H1 (cell line): ENCODE data around the gene ASIC2. TPM values are rescaled to one million over a fixed set of nuclear protein-coding genes. Genes with fewer than 3 reads are reported as not detected.

Source experiments
- CTCF ChIA-PET: fragments of 300-600 bp; sonication (Branson Sonifier 250); formaldehyde crosslinking; loops from one replicate; lab custom pipeline; 2021; ENCODE audit not compliant: partially characterized antibody; lab: Charles Lee
- POLR2A ChIA-PET: fragments of 300-600 bp; sonication (Branson Sonifier 250); formaldehyde crosslinking; loops from one replicate; lab custom pipeline; 2021; ENCODE audit warnings: inconsistent platforms; ENCODE audit not compliant: partially characterized antibody; lab: Charles Lee
- DNase-seq, 2 experiments: peaks; one replicate each; pipeline versions ENCODE4 v3.0.0 to v3.0.0-alpha.2; 2010 to 2022; ENCODE audit warnings: low spot score in 2 of 2, low read depth in 1 of 2, mixed read lengths in 1 of 2
- FAIRE-seq: peaks from 2 replicates; lab custom pipeline; 2011; peaks lifted over from hg19 to GRCh38; lab: Jason Lieb, UNC
- H2AFZ ChIP-seq: 2 replicates; pipeline ENCODE4 v1.8.1; 2012; ENCODE audit warnings: low read length, inconsistent platforms
- H2AK5ac ChIP-seq: 2 replicates; pipeline ENCODE4 v1.6.1; 2013; ENCODE audit warnings: low read depth, low read length
- H2BK120ac ChIP-seq: replicated peaks from 2 replicates; pipeline ENCODE3; 2013; ENCODE audit warnings: low read depth, low read length, inconsistent platforms
- H2BK12ac ChIP-seq: 2 replicates; pipeline ENCODE4 v1.6.1; 2013; ENCODE audit warnings: low read depth, low read length
- H2BK15ac ChIP-seq: 2 replicates; pipeline ENCODE4 v1.6.1; 2013; ENCODE audit warnings: low read length
- H2BK20ac ChIP-seq: 2 replicates; pipeline ENCODE4 v1.6.1; 2013; ENCODE audit warnings: low read length
- H2BK5ac ChIP-seq: 2 replicates; pipeline ENCODE4 v1.6.1; 2013; ENCODE audit warnings: low read depth, low read length
- H3K14ac ChIP-seq: 2 replicates; pipeline ENCODE4 v1.6.1; 2013; ENCODE audit warnings: inconsistent platforms; ENCODE audit not compliant: insufficient read length
- H3K18ac ChIP-seq: 2 replicates; pipeline ENCODE4 v1.6.1; 2013; ENCODE audit warnings: low read length; ENCODE audit errors: extremely low read depth
- H3K23ac ChIP-seq: 2 replicates; pipeline ENCODE4 v1.6.1; 2013; ENCODE audit warnings: inconsistent platforms; ENCODE audit not compliant: insufficient read length
- H3K23me2 ChIP-seq: 2 replicates; pipeline ENCODE4 v1.6.1; 2013; ENCODE audit warnings: low read depth, low read length
- H3K27ac ChIP-seq: 2 replicates; pipeline ENCODE4 v1.6.1; 2011; ENCODE audit warnings: low read depth, low read length, inconsistent platforms
- H3K27me3 ChIP-seq, 4 experiments: replicated peaks in 1 of 4; 1 replicate in 1 of 4; 2 replicates in 3 of 4; pipeline versions ENCODE4 v1.6.1 to v1.8.1; 2011 to 2013; ENCODE audit warnings: low read length in 3 of 4, mild to moderate bottlenecking in 3 of 4, inconsistent platforms in 2 of 4, mixed read lengths in 2 of 4, moderate library complexity in 1 of 4; ENCODE audit not compliant: control insufficient read depth in 3 of 4, insufficient read depth in 3 of 4; ENCODE audit errors: extremely low read depth in 1 of 4
- H3K36me3 ChIP-seq, 4 experiments: 2 replicates each; pipeline versions ENCODE4 v1.6.1 to v1.8.1; 2011 to 2013; ENCODE audit warnings: mild to moderate bottlenecking in 4 of 4, low read length in 3 of 4, moderate library complexity in 2 of 4, control low read depth in 1 of 4, inconsistent platforms in 1 of 4; ENCODE audit not compliant: insufficient read depth in 4 of 4, control insufficient read depth in 2 of 4
- H3K4ac ChIP-seq: replicated peaks from 2 replicates; pipeline ENCODE3; 2013; ENCODE audit warnings: low read length, low read depth, mixed read lengths, inconsistent platforms; ENCODE audit not compliant: insufficient read length
- H3K4me1 ChIP-seq, 4 experiments: replicated peaks in 1 of 4; 1 replicate in 1 of 4; 2 replicates in 3 of 4; pipeline versions ENCODE4 v1.6.1 to v1.8.1; 2011 to 2013; ENCODE audit warnings: low read length in 3 of 4, inconsistent platforms in 2 of 4, mixed read lengths in 1 of 4; ENCODE audit not compliant: insufficient read depth in 4 of 4, control insufficient read depth in 3 of 4
- H3K4me2 ChIP-seq, 2 experiments: 2 replicates each; pipeline versions ENCODE4 v1.6.1 to v1.8.1; 2011 to 2013; ENCODE audit warnings: low read depth in 2 of 2, low read length in 2 of 2, control low read depth in 1 of 2, inconsistent platforms in 1 of 2, mild to moderate bottlenecking in 1 of 2; ENCODE audit not compliant: insufficient read depth in 1 of 2
- H3K4me3 ChIP-seq, 4 experiments: fragments of 200-600, 300-600 bp in 1 of 4; sonication (generic), shearing (Covaris generic), sonication (Bioruptor Twin) in 1 of 4; 2 replicates each; pipeline versions ENCODE4 v1.5.1 to v1.8.1; 2011 to 2016; ENCODE audit warnings: low read length in 4 of 4, low read depth in 3 of 4, control low read depth in 2 of 4, inconsistent platforms in 2 of 4, mild to moderate bottlenecking in 2 of 4, mixed read lengths in 1 of 4, moderate library complexity in 1 of 4; ENCODE audit not compliant: insufficient read depth in 2 of 4; ENCODE audit errors: extremely low read depth in 1 of 4
- H3K56ac ChIP-seq: replicated peaks from 2 replicates; pipeline ENCODE3; 2013; ENCODE audit warnings: low read depth, mild to moderate bottlenecking, mixed read lengths, low read length, inconsistent platforms; ENCODE audit not compliant: insufficient read length
- H3K79me1 ChIP-seq: 2 replicates; pipeline ENCODE4 v1.6.1; 2013; ENCODE audit warnings: low read depth, low read length, control low read depth
- H3K79me2 ChIP-seq, 2 experiments: 2 replicates each; pipeline versions ENCODE4 v1.6.1 to v1.8.1; 2012 to 2013; ENCODE audit warnings: low read length in 2 of 2, mild to moderate bottlenecking in 2 of 2, inconsistent platforms in 1 of 2; ENCODE audit not compliant: insufficient read depth in 2 of 2, control insufficient read depth in 1 of 2
- H3K9ac ChIP-seq, 4 experiments: replicated peaks in 1 of 4; 1 replicate in 1 of 4; 2 replicates in 3 of 4; pipeline versions ENCODE4 v1.6.1 to v1.8.1; 2011 to 2013; ENCODE audit warnings: low read depth in 3 of 4, low read length in 3 of 4, control low read depth in 2 of 4, mild to moderate bottlenecking in 2 of 4, moderate library complexity in 2 of 4, inconsistent platforms in 1 of 4; ENCODE audit errors: extremely low read depth in 1 of 4
- H3K9me3 ChIP-seq, 2 experiments: 2 replicates each; pipeline versions ENCODE4 v1.6.1 to v1.8.1; 2012 to 2013; ENCODE audit warnings: mild to moderate bottlenecking in 2 of 2, moderate library complexity in 2 of 2, control low read depth in 1 of 2, inconsistent platforms in 1 of 2, low read depth in 1 of 2, low read length in 1 of 2, mixed read lengths in 1 of 2; ENCODE audit not compliant: insufficient read depth in 2 of 2
- H4K20me1 ChIP-seq, 2 experiments: replicated peaks in 1 of 2; 2 replicates each; pipeline versions ENCODE3 to v1.8.1; 2011 to 2013; ENCODE audit warnings: inconsistent platforms in 2 of 2, low read length in 2 of 2, mild to moderate bottlenecking in 1 of 2; ENCODE audit not compliant: insufficient read depth in 2 of 2, control insufficient read depth in 1 of 2
- H4K5ac ChIP-seq: 2 replicates; pipeline ENCODE4 v1.6.1; 2013; ENCODE audit warnings: low read length, low read depth, mixed read lengths, inconsistent platforms; ENCODE audit not compliant: insufficient read length
- H4K8ac ChIP-seq: 2 replicates; pipeline ENCODE4 v1.8.0; 2013; ENCODE audit warnings: mild to moderate bottlenecking, moderate library complexity, low read length, inconsistent platforms; ENCODE audit not compliant: insufficient read depth; ENCODE audit errors: extremely low read depth
- H4K91ac ChIP-seq: replicated peaks from 2 replicates; pipeline ENCODE3; 2013; ENCODE audit warnings: low read length, mixed read lengths, inconsistent platforms; ENCODE audit not compliant: insufficient read length
- BRCA1 ChIP-seq: IDR thresholded peaks from 2 replicates; pipeline ENCODE4 v1.6.1; 2012; ENCODE audit warnings: low read depth, low read length, improper control_type of control experiment
- CBX5 ChIP-seq: fragments of 300-800, 300-1000 bp; sonication (generic); IDR thresholded peaks from 2 replicates; pipeline ENCODE4 v1.7.1; 2016; ENCODE audit warnings: antibody characterized with exemption, low read length, low read depth
- CBX8 ChIP-seq: fragments of 300-800, 300-1000 bp; sonication (generic); IDR thresholded peaks from 2 replicates; pipeline ENCODE4 v1.7.1; 2016; ENCODE audit warnings: low read depth, low read length, borderline replicate concordance
- E2F6 ChIP-seq: IDR thresholded peaks from 2 replicates; pipeline ENCODE4 v1.6.1; 2012; ENCODE audit warnings: inconsistent platforms
- MAFK ChIP-seq: IDR thresholded peaks from 2 replicates; pipeline ENCODE4 v1.6.1; 2012; ENCODE audit warnings: low read depth, mild to moderate bottlenecking, improper control_type of control experiment, low read length
- MAX ChIP-seq: IDR thresholded peaks from 2 replicates; pipeline ENCODE4 v1.6.1; 2012; ENCODE audit warnings: inconsistent platforms
- SP4 ChIP-seq: IDR thresholded peaks from 2 replicates; pipeline ENCODE4 v1.6.1; 2012; ENCODE audit warnings: low read length, inconsistent platforms
- SUZ12 ChIP-seq: fragments of 200-600 bp; sonication (generic); IDR thresholded peaks from 2 replicates; pipeline ENCODE4 v1.6.1; 2012; ENCODE audit warnings: mild to moderate bottlenecking, inconsistent platforms, low read length, moderate library complexity, mixed read lengths
- TAF7 ChIP-seq: optimal IDR thresholded peaks from 2 replicates; pipeline ENCODE3; 2011; ENCODE audit warnings: low read depth, mild to moderate bottlenecking, inconsistent platforms, low read length, moderate library complexity, borderline replicate concordance
- ZNF274 ChIP-seq: IDR thresholded peaks from 2 replicates; pipeline ENCODE4 v1.7.0; 2012; ENCODE audit warnings: low read length, borderline replicate concordance; ENCODE audit errors: extremely low read depth
- WGBS, 2 experiments: shearing (Covaris generic) in 1 of 2; methylation state at CpG; one replicate each; pipeline versions ENCODE4 v1.1.6 to v1.1.7; 2013 to 2015; ENCODE audit warnings: low lambda C conversion rate in 2 of 2, mixed read lengths in 2 of 2, inconsistent platforms in 1 of 2, low coverage in 1 of 2, missing lambda C conversion rate in 1 of 2; ENCODE audit not compliant: insufficient replicate concordance in 2 of 2, insufficient coverage in 1 of 2, insufficient read length in 1 of 2; ENCODE audit errors: extremely low coverage in 1 of 2, missing lambda C conversion rate in 1 of 2; 5-methylcytosine and 5-hydroxymethylcytosine counted together
- polyA plus RNA-seq, 7 experiments: library from polyadenylated mRNA; depleted of rRNA in 3 of 7; stranded (reverse) in 5 of 7; unstranded in 2 of 7; fragments of >200 nt in 5 of 7; fragments of 200-250 nt in 2 of 7; gene quantifications; 1 replicate in 5 of 7; 2 replicates in 1 of 7; 4 replicates in 1 of 7; pipeline versions ENCODE4 v1.2.1 to v1.2.3, GENCODE V29; 2011 to 2013; ENCODE audit warnings: missing spikeins in 2 of 7, mixed read lengths in 2 of 7
- total RNA-seq: library from RNA; stranded (reverse); fragmentation: NEBNext Ultra II Directional; extraction: Animal tissue kit (Norgen Biotek cat#: 25700); gene quantifications from 2 replicates; pipeline ENCODE4 v1.2.1, GENCODE V29; 2021

ASIC2 gene
- total and polyA plus RNA-seq, 2 of the 8 experiments (the other 6 are each of a cell fraction or from before 2014, with no cell fraction given): 0.86 to 1.2 TPM

GRCh38 chr17:33242375-33243124 lies 50.5 kb downstream of the ASIC2 start:
- Histone ChIP-seq H3K79me1 (no peaks in the 10 kb centered on the region), H3K4me3 (no peak overlapping the region), H2BK5ac (no peak overlapping the region), H3K23me2 (no peaks in the 10 kb centered on the region), H3K4ac (no peak overlapping the region), H2AK5ac (no peak overlapping the region), H2BK12ac (no peak overlapping the region), H2BK15ac (no peak overlapping the region), H4K91ac (no peak overlapping the region), H3K9ac (no peak overlapping the region), H2BK20ac (no peak overlapping the region), H4K20me1 (no peaks in the 10 kb centered on the region), H4K8ac (no peak overlapping the region), H3K23ac (no peak overlapping the region), H3K27ac (no peak overlapping the region), H3K27me3 (no peaks in the 10 kb centered on the region), H3K9me3 (no peaks in the 10 kb centered on the region), H3K56ac (no peak overlapping the region), H2AFZ (no peak overlapping the region), H3K36me3 (no peaks in the 10 kb centered on the region), H4K5ac (no peak overlapping the region), H3K79me2 (no peaks in the 10 kb centered on the region), H3K4me1 (no peaks in the 10 kb centered on the region), H3K4me2 (no peak overlapping the region), H2BK120ac (no peak overlapping the region), H3K14ac (no peak overlapping the region), H3K18ac (no peak overlapping the region)
- ChIA-PET POLR2A (interaction anchor here (0.6 kb wide), 1 partner anchor 322 kb away, joined by 3 read pairs; no protein-coding TSS in a partner anchor), CTCF (interaction anchor here (1.2 kb wide), 1 partner anchor 278 kb away, joined by 5 read pairs; no protein-coding TSS in a partner anchor)
- DNase-seq (no peak), FAIRE-seq (peak; percentile 39)
- WGBS, 2 experiments: 94% methylated on average over 8 of the region's 8 CpGs; no CpG with 5 or more reads in 1 of the 2 experiments
- TF ChIP-seq SP4 (no peak), CBX8 (no peak), E2F6 (no peak), MAFK (no peak), CBX5 (no peak), SUZ12 (no peak), TAF7 (no peak), MAX (no peak), BRCA1 (no peak), ZNF274 (no peak)
